GM23248 (cell line): ENCODE results near the gene TMEM89. TPM values are rescaled to one million over a fixed set of nuclear protein-coding genes. Genes with fewer than 3 reads are reported as not detected.

ENCODE experiments used
- DNase-seq: peaks from one replicate; pipeline ENCODE4 v3.0.0-alpha.2; 2015
- H2AFZ ChIP-seq: fragments of 200-600 bp; sonication (generic); 2 replicates; pipeline ENCODE4 v1.6.1; 2016; ENCODE audit warnings: antibody characterized with exemption
- H3F3A ChIP-seq: fragments of 200-600 bp; sonication (generic); 2 replicates; pipeline ENCODE4 v1.6.1; 2016; ENCODE audit warnings: mild to moderate bottlenecking, antibody characterized with exemption, mixed run types; ENCODE audit not compliant: insufficient read depth
- H3K27ac ChIP-seq: fragments of 200-600 bp; sonication (generic); 2 replicates; pipeline ENCODE4 v1.5.1; 2016; ENCODE audit warnings: mild to moderate bottlenecking
- H3K27me3 ChIP-seq: fragments of 200-600 bp; sonication (generic); replicated peaks from 2 replicates; pipeline ENCODE4 v1.6.1; 2016; ENCODE audit warnings: mild to moderate bottlenecking; ENCODE audit not compliant: insufficient read depth
- H3K36me3 ChIP-seq: fragments of 200-600 bp; sonication (generic); 2 replicates; pipeline ENCODE4 v1.6.1; 2016; ENCODE audit warnings: low read depth, mild to moderate bottlenecking
- H3K4me1 ChIP-seq: fragments of 200-600 bp; sonication (generic); 2 replicates; pipeline ENCODE4 v1.6.1; 2016; ENCODE audit warnings: mild to moderate bottlenecking; ENCODE audit not compliant: insufficient read depth
- H3K4me2 ChIP-seq: fragments of 200-600 bp; sonication (generic); one replicate; pipeline ENCODE4 v1.6.1; 2016; ENCODE audit warnings: mild to moderate bottlenecking; ENCODE audit not compliant: unreplicated experiment
- H3K4me3 ChIP-seq: fragments of 200-600 bp; sonication (generic); 2 replicates; pipeline ENCODE4 v1.5.1; 2016; ENCODE audit warnings: mild to moderate bottlenecking
- H3K79me2 ChIP-seq: fragments of 200-600 bp; sonication (generic); 2 replicates; pipeline ENCODE4 v1.6.1; 2016; ENCODE audit warnings: mild to moderate bottlenecking; ENCODE audit not compliant: insufficient read depth
- H3K9ac ChIP-seq: fragments of 200-600 bp; sonication (generic); 2 replicates; pipeline ENCODE4 v1.6.1; 2016; ENCODE audit warnings: mild to moderate bottlenecking
- H3K9me2 ChIP-seq: fragments of 200-600 bp; sonication (generic); 2 replicates; pipeline ENCODE4 v1.6.1; 2016; ENCODE audit warnings: mixed run types, mild to moderate bottlenecking, moderate library complexity; ENCODE audit not compliant: insufficient read depth
- H3K9me3 ChIP-seq: fragments of 200-600 bp; sonication (generic); one replicate; pipeline ENCODE4 v1.6.1; 2017; ENCODE audit warnings: low read depth
- H4K20me1 ChIP-seq: fragments of 200-600 bp; sonication (generic); 2 replicates; pipeline ENCODE4 v1.6.0; 2016; ENCODE audit not compliant: insufficient read depth
- EZH2 ChIP-seq: fragments of 200-600 bp; sonication (generic); IDR thresholded peaks from 2 replicates; pipeline ENCODE4 v1.6.1; 2018; ENCODE audit warnings: antibody characterized with exemption, mild to moderate bottlenecking; ENCODE audit not compliant: insufficient read depth, poor library complexity, severe bottlenecking
- EZH2phosphoT487 ChIP-seq: fragments of 200-600 bp; sonication (generic); IDR thresholded peaks from 2 replicates; pipeline ENCODE4 v1.6.1; 2018; ENCODE audit warnings: antibody characterized with exemption, moderate library complexity, mild to moderate bottlenecking, low read depth; ENCODE audit not compliant: insufficient read depth
- WGBS, 2 experiments: methylation state at CpG; one replicate each; pipeline ENCODE4 v1.1.6; 2015 to 2017; ENCODE audit warnings: low lambda C conversion rate in 2 of 2, low coverage in 1 of 2; ENCODE audit errors: missing lambda C conversion rate in 2 of 2; 5-methylcytosine and 5-hydroxymethylcytosine counted together
- in situ Hi-C: fragments of 300-500 bp; cut with MboI; formaldehyde crosslinking; loops from 2 replicates; pipeline ENCODE4 v1.15.0; 2020
- polyA plus RNA-seq: library from polyadenylated mRNA; unstranded; fragments of >200 nt; fragmentation: Nextera tagmentation; extraction: Ambion mirVana; gene quantifications from 2 replicates; pipeline ENCODE4 v1.2.1, GENCODE V29; 2016
- total RNA-seq: library from RNA; depleted of rRNA; stranded (reverse); fragments of >200 nt; shearing (Covaris generic); gene quantifications from 2 replicates; pipeline ENCODE4 v1.2.3, GENCODE V29; 2014

The TMEM89 gene
- total and polyA plus RNA-seq, 2 experiments from 2014 or later, result not detected

DNA sequence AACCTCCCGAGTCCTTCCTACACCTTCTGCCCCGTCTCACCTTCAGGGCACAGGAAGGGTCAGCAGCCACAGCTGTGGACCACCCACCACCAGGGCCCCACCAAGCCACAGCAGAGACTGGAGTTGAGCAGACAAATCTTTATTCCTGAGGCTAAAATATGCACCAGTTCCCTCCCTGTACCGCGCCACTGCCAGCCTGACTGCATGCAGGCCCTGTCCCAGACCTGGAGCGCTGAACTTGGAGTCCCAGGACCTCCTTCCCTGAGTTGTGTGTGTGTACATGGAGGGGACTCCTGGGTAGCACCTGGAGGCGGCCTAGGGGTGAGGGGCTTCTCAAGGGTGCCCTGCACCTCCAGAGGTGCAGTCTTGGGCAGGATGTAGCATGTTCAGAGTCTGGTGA, 4.0 kb upstream of the TMEM89 start:
- no peak overlapping the region for H3K9ac ChIP-seq
- H2AFZ ChIP-seq, result no peak overlapping the region
- H3K9me3 ChIP-seq, result no peaks in the 10 kb centered on the region
- H4K20me1 ChIP-seq, result no peaks in the 10 kb centered on the region
- no peak for TF ChIP-seq EZH2
- no peak for TF ChIP-seq EZH2phosphoT487
- H3K4me3 ChIP-seq, result no peak overlapping the region
- in situ Hi-C loops, result no loop called here
- WGBS, 2 experiments, result 89 to 93% methylated on average over 6 of the region's 6 CpGs
- no peaks in the 10 kb centered on the region for H3F3A ChIP-seq
- H3K4me2 ChIP-seq, result no peak overlapping the region
- H3K27ac ChIP-seq, result no peak overlapping the region
- no peaks in the 10 kb centered on the region; the same call in 1 of the 2 replicates for H3K36me3 ChIP-seq
- H3K9me2 ChIP-seq, result no peaks in the 10 kb centered on the region
- no peaks in the 10 kb centered on the region for H3K4me1 ChIP-seq
- H3K79me2 ChIP-seq, result no peaks in the 10 kb centered on the region
- no peaks in the 10 kb centered on the region for H3K27me3 ChIP-seq
- no peak for DNase-seq

DNA sequence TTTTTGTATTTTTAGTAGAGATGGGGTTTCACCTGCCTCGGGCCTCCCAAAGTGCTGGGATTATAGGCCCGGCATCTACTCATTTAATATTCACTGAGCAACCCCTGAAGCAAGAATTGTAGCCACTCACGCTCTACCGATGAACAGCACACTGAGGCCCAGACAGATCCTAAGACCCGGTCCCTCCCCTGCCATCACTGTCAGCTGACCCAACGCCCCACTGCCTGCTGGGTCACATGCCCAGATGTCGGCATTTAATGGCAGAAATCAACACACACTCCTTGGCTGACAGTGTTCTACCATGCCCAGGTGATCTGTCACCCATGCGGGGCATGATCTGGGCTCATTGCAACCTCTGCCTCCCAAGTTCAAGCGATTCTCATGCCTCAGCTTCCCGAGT, 3.2 kb upstream of the TMEM89 start:
- Histone ChIP-seq H3K4me1 (no peaks in the 10 kb centered on the region), H3K4me2 (no peak overlapping the region), H3K9me2 (no peaks in the 10 kb centered on the region), H3K9me3 (no peaks in the 10 kb centered on the region), H4K20me1 (no peaks in the 10 kb centered on the region), H3K79me2 (no peaks in the 10 kb centered on the region), H3K9ac (no peak overlapping the region), H3K36me3 (no peaks in the 10 kb centered on the region; the same call in 1 of the 2 replicates), H2AFZ (no peak overlapping the region), H3K27me3 (no peaks in the 10 kb centered on the region), H3F3A (no peaks in the 10 kb centered on the region), H3K4me3 (no peak overlapping the region), H3K27ac (no peak overlapping the region)
- no peak for TF ChIP-seq EZH2phosphoT487
- TF ChIP-seq EZH2, result no peak
- WGBS, 2 experiments, result 82 to 86% methylated on average over 10 of the region's 10 CpGs
- no peak for DNase-seq
- in situ Hi-C loops, result no loop called here

DNA sequence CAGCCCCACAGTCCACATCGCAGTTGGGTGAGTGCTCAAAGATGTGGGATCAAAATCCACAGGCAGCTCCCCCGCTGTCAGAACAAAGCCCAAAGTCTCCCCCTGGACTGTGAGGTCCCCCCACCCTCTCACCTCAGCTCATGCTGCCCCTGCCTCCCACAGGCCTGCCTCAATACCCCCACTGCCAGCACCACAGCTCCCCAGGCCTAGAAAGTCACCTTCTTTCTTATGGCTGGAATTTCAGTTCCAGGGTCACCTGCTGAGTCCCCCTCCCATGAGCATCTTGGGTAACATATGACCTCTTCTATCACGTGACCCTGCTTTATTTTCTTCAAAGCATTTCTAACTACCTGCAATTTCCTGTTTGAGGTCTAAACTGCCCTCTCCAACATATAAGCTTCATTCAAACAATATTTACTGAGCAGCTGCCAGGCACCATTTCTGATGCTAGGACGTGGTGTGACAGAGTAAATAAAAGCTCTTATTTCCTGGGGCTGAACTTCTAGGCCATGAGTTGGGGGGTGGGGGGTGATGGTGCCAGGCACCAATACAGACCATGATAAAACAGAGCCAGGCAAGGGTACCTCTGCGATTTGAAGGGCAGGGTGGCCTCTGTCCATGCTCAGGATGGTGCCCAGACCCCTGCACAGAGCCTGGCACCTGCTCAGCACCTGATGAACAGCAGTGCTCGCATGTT, 2.4 kb upstream of the TMEM89 start:
- Histone ChIP-seq H2AFZ (no peak overlapping the region), H4K20me1 (no peaks in the 10 kb centered on the region), H3K79me2 (no peaks in the 10 kb centered on the region), H3K9me3 (no peaks in the 10 kb centered on the region), H3K9me2 (no peaks in the 10 kb centered on the region), H3K4me1 (no peaks in the 10 kb centered on the region), H3K4me2 (no peak overlapping the region), H3K4me3 (no peak overlapping the region), H3K36me3 (no peaks in the 10 kb centered on the region; the same call in 1 of the 2 replicates), H3K27me3 (no peaks in the 10 kb centered on the region), H3F3A (peaks cover 5% of the 10 kb centered on the region; the same call in 1 of the 2 replicates), H3K27ac (no peak overlapping the region), H3K9ac (no peak overlapping the region)
- TF ChIP-seq EZH2, result no peak
- TF ChIP-seq EZH2phosphoT487, result no peak
- in situ Hi-C loops, result no loop called here
- WGBS, 2 experiments, result 82 to 88% methylated on average over 6 of the region's 6 CpGs
- no peak for DNase-seq

DNA sequence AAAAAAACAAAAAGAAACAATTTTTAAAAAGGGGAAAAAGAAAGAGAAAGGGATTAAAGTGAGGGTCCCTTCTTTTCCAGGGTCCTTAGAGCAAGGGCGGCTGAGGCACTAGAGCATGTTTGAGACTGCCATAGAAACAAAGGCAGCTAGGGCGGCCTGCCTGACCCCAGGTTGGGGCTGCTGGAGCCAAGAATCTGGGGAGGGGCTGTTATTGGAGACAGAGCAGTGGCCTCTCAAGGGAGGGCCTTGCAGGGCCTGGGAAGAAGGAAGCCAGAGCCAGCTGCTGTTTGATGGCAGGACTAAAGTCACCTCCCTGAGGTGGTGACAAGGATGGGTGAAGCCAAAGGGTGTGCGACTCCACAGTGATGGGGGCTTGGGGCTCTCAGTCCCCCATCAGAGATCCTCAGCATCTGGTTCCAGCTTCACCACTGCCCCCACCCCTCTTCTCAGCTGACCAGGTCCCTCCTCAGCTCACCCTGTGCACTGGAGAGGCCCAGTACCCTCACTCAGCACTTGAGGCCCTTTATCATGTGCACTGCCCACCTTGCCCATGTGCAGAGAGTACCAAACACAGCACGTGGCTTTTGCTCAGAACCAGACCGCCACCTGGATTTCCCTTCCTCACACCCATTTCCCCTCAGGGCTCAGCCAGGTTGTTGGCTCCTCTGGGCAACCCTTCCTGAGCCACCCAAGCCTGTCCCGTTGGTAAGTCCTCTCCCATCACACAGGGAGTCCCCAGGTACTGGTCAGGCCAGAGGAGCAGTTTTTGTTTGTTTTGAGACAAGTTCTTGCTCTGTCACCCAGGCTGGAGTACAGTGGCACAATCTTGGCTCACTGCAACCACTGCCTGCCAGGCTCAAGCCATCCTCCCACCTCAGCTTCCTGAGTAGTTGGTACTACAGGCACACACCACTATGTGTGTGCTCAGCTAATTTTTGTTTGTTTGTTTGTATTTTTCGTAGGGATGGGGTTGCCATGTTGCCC, 1.7 kb downstream of the TMEM89 start:
- no peak overlapping the region for H3K27ac ChIP-seq
- no peaks in the 10 kb centered on the region for H4K20me1 ChIP-seq
- H3K79me2 ChIP-seq, result no peaks in the 10 kb centered on the region
- H3K9me2 ChIP-seq, result no peaks in the 10 kb centered on the region
- no peaks in the 10 kb centered on the region for H3K9me3 ChIP-seq
- in situ Hi-C loops, result no loop called here
- no peak overlapping the region for H3K4me3 ChIP-seq
- DNase-seq, result no peak
- no peaks in the 10 kb centered on the region for H3K36me3 ChIP-seq
- TF ChIP-seq EZH2 (no peak), EZH2phosphoT487 (no peak)
- 77 to 78% methylated on average over 7 of the region's 7 CpGs for WGBS, 2 experiments
- H3K4me1 ChIP-seq, result peaks cover 1% of the 10 kb centered on the region; the same call in 1 of the 2 replicates
- no peak overlapping the region for H3K9ac ChIP-seq
- no peaks in the 10 kb centered on the region for H3K27me3 ChIP-seq
- H3K4me2 ChIP-seq, result no peak overlapping the region
- no peak overlapping the region for H2AFZ ChIP-seq
- peaks cover 13% of the 10 kb centered on the region for H3F3A ChIP-seq
